OCI-M2 (cell line): ENCODE data around the gene ATP5PD.

Experiments used
- DNase-seq: peaks from one replicate; lab custom pipeline; 2025; ENCODE audit not compliant: unreplicated experiment; lab: John Stamatoyannopoulos, UW

The ATP5PD gene

GRCh38 chr17:75046407-75047289, at the start of gene ATP5PD, which contains the start of gene KCTD2:
TSS of gene ATP5PD (minus strand) at chr17:75046969. CDS start at chr17:75042650, 4,319 bp downstream.
TSS of gene KCTD2 (plus strand) at chr17:75047225. CDS start at chr17:75047251, 26 bp downstream.
- peak; percentile 57 for DNase-seq

GRCh38 chr17:75096082-75096625, 49.4 kb upstream of the ATP5PD start:
- DNase-seq = no peak

GRCh38 chr17:75094871-75095399, 48.2 kb upstream of the ATP5PD start:
- no peak for DNase-seq

- DNase-seq = no peak
These were observed 46.9 kb upstream of the ATP5PD start for GRCh38 chr17:75093548-75094158.

- DNase-seq = no peak
These were observed 45.1 kb upstream of the ATP5PD start for GRCh38 chr17:75091855-75092327.

GRCh38 chr17:75090871-75091854, 44.4 kb upstream of the ATP5PD start:
- DNase-seq = no peak

- no peak for DNase-seq
These were observed 42.0 kb upstream of the ATP5PD start for GRCh38 chr17:75088465-75089417.

- no peak for DNase-seq
These were observed 41.0 kb upstream of the ATP5PD start, which contains the start of gene SLC16A5 for GRCh38 chr17:75087558-75088453. TSS of gene SLC16A5 (plus strand) at chr17:75087954. CDS start at chr17:75093637, 5,683 bp downstream.

- DNase-seq = no peak
These were observed 40.4 kb upstream of the ATP5PD start for GRCh38 chr17:75087182-75087557.

GRCh38 chr17:75086496-75087181, 39.9 kb upstream of the ATP5PD start:
- no peak for DNase-seq

- no peak for DNase-seq
These were observed 37.4 kb upstream of the ATP5PD start for GRCh38 chr17:75084039-75084660.

GRCh38 chr17:75082683-75083082, 35.9 kb upstream of the ATP5PD start:
- no peak for DNase-seq

GRCh38 chr17:75081611-75082540, 35.1 kb upstream of the ATP5PD start:
- DNase-seq = no peak

GRCh38 chr17:75079023-75079373, 32.2 kb upstream of the ATP5PD start:
- no peak for DNase-seq

- DNase-seq = no peak
These were observed 31.7 kb upstream of the ATP5PD start for GRCh38 chr17:75078284-75079022.
